ENCODE results near the gene AKAP13. TPM values are rescaled to one million over a fixed set of nuclear protein-coding genes. Genes with fewer than 3 reads are reported as not detected.
"Not testable (repeated sequence)": the region's sequence is repeated elsewhere in the genome, so short reads cannot be mapped to it uniquely, and the experiment has no call there.

AKAP13 gene
- total RNA-seq, 2 experiments from 2014 or later = 282 to 304 TPM

GRCh38 chr15:85350395-85350794 is 30.0 kb upstream of the AKAP13 start:
- ChIA-PET CTCF (no interaction called here), POLR2A (no interaction called here)
- H3K27me3 Mint-ChIP-seq = no peaks in the 10 kb centered on the region
- H3K4me3 ChIP-seq (ENCODE audit: low read length) = no peak overlapping the region
- H3K9me3 Mint-ChIP-seq = no peaks in the 10 kb centered on the region
- no peak for DNase-seq
- no peaks in the 10 kb centered on the region for H3K27me3 ChIP-seq (ENCODE audit: control insufficient read depth in 1 of 2, insufficient read depth in 2 of 2, low read length in 2 of 2)
- no peak overlapping the region for H3K27ac Mint-ChIP-seq
- no peaks in the 10 kb centered on the region for H3K4me1 Mint-ChIP-seq (ENCODE audit: low read depth)
- no peaks in the 10 kb centered on the region for H3K9me3 ChIP-seq (ENCODE audit: control insufficient read depth in 1 of 2, insufficient read depth in 1 of 2, low read length in 2 of 2)
- intact Hi-C loops (cut with DNase I, micrococcal nuclease) = no loop called here
- H3K4me3 Mint-ChIP-seq = no peak overlapping the region
- peaks cover 4% of the 10 kb centered on the region for H3K4me1 ChIP-seq (ENCODE audit: insufficient read depth, low read length)
- no peaks in the 10 kb centered on the region for H3K36me3 ChIP-seq (ENCODE audit: insufficient read depth, low read length)
- H3K36me3 Mint-ChIP-seq (ENCODE audit: low read depth) = no peaks in the 10 kb centered on the region
- TF ChIP-seq CTCF (IDR thresholded peaks at IDR 0.05) = no peak
- ATAC-seq (ENCODE audit: poor library complexity) = no peak
- no peak overlapping the region for H3K27ac ChIP-seq (ENCODE audit: low read depth in 1 of 2, low read length in 2 of 2)

- POLR2A ChIA-PET; H3K36me3 Mint-ChIP-seq (ENCODE audit: low read depth); H3K4me3 ChIP-seq (ENCODE audit: low read length); H3K27me3 ChIP-seq (ENCODE audit: control insufficient read depth in 1 of 2, insufficient read depth in 2 of 2, low read length in 2 of 2); H3K4me1 Mint-ChIP-seq (ENCODE audit: low read depth); H3K4me3 Mint-ChIP-seq; H3K27ac ChIP-seq (ENCODE audit: low read depth in 1 of 2, low read length in 2 of 2); H3K9me3 Mint-ChIP-seq; DNase-seq; H3K27me3 Mint-ChIP-seq; H3K9me3 ChIP-seq (ENCODE audit: control insufficient read depth in 1 of 2, insufficient read depth in 1 of 2, low read length in 2 of 2); ATAC-seq (ENCODE audit: poor library complexity); H3K27ac Mint-ChIP-seq; H3K4me1 ChIP-seq (ENCODE audit: insufficient read depth, low read length); intact Hi-C loops (cut with DNase I, micrococcal nuclease); H3K36me3 ChIP-seq (ENCODE audit: insufficient read depth, low read length): not testable (repeated sequence)
- CTCF ChIA-PET = interaction anchor here (0.9 kb wide), 1 partner anchor 20 kb away, joined by 3 read pairs; no protein-coding TSS in a partner anchor
Measured at GRCh38 chr15:85351501-85351900, 28.9 kb upstream of the AKAP13 start.

GRCh38 chr15:85351965-85352364 is 28.4 kb upstream of the AKAP13 start:
- DNase-seq = no peak
- ATAC-seq (ENCODE audit: poor library complexity) = no peak
- H3K36me3 Mint-ChIP-seq (ENCODE audit: low read depth) = no peaks in the 10 kb centered on the region
- POLR2A ChIA-PET = no interaction called here
- Histone ChIP-seq H3K27me3 (ENCODE audit: control insufficient read depth in 1 of 2, insufficient read depth in 2 of 2, low read length in 2 of 2) (no peaks in the 10 kb centered on the region), H3K4me3 (ENCODE audit: low read length) (no peak overlapping the region), H3K9me3 (ENCODE audit: control insufficient read depth in 1 of 2, insufficient read depth in 1 of 2, low read length in 2 of 2) (no peaks in the 10 kb centered on the region), H3K27ac (ENCODE audit: low read depth in 1 of 2, low read length in 2 of 2) (no peak overlapping the region), H3K4me1 (ENCODE audit: insufficient read depth, low read length) (peaks cover 4% of the 10 kb centered on the region), H3K36me3 (ENCODE audit: insufficient read depth, low read length) (no peaks in the 10 kb centered on the region)
- no peak overlapping the region for H3K4me3 Mint-ChIP-seq
- no peaks in the 10 kb centered on the region for H3K27me3 Mint-ChIP-seq
- intact Hi-C loops (cut with DNase I, micrococcal nuclease) = no loop called here
- no peaks in the 10 kb centered on the region for H3K4me1 Mint-ChIP-seq (ENCODE audit: low read depth)
- CTCF ChIA-PET = interaction anchor here (0.9 kb wide), 1 partner anchor 21 kb away, joined by 3 read pairs; no protein-coding TSS in a partner anchor
- no peak for TF ChIP-seq CTCF (IDR thresholded peaks at IDR 0.05)
- H3K9me3 Mint-ChIP-seq = no peaks in the 10 kb centered on the region
- no peak overlapping the region for H3K27ac Mint-ChIP-seq

- Histone ChIP-seq H3K27ac (ENCODE audit: low read depth in 1 of 2, low read length in 2 of 2) (no peak overlapping the region), H3K36me3 (ENCODE audit: insufficient read depth, low read length) (no peaks in the 10 kb centered on the region), H3K4me1 (ENCODE audit: insufficient read depth, low read length) (peaks cover 7% of the 10 kb centered on the region), H3K27me3 (ENCODE audit: control insufficient read depth in 1 of 2, insufficient read depth in 2 of 2, low read length in 2 of 2) (no peaks in the 10 kb centered on the region), H3K9me3 (ENCODE audit: control insufficient read depth in 1 of 2, insufficient read depth in 1 of 2, low read length in 2 of 2) (no peaks in the 10 kb centered on the region), H3K4me3 (ENCODE audit: low read length) (no peak overlapping the region)
- no peaks in the 10 kb centered on the region for H3K27me3 Mint-ChIP-seq
- DNase-seq = no peak
- H3K4me1 Mint-ChIP-seq (ENCODE audit: low read depth) = no peaks in the 10 kb centered on the region
- intact Hi-C loops (cut with DNase I, micrococcal nuclease) = no loop called here
- ChIA-PET CTCF (no interaction called here), POLR2A (no interaction called here)
- H3K27ac Mint-ChIP-seq = no peak overlapping the region
- no peak for ATAC-seq (ENCODE audit: poor library complexity)
- H3K4me3 Mint-ChIP-seq = no peak overlapping the region
- no peak for TF ChIP-seq CTCF (IDR thresholded peaks at IDR 0.05)
- H3K9me3 Mint-ChIP-seq = no peaks in the 10 kb centered on the region
- H3K36me3 Mint-ChIP-seq (ENCODE audit: low read depth) = no peaks in the 10 kb centered on the region
Measured at GRCh38 chr15:85353516-85353915, 26.9 kb upstream of the AKAP13 start.
